Kidney epithelial cell (primary cell): Measurements from ENCODE around the gene NPEPPS. TPM values are rescaled to one million over a fixed set of nuclear protein-coding genes. Genes with fewer than 3 reads are reported as not detected.

Experiments used
- DNase-seq: peaks from one replicate; pipeline ENCODE4 v3.0.0-alpha.2; 2010; ENCODE audit warnings: low read depth
- H3K27me3 ChIP-seq: 2 replicates; pipeline ENCODE4 v1.6.0; 2011; ENCODE audit warnings: low read length; ENCODE audit not compliant: control insufficient read depth, insufficient read depth
- H3K36me3 ChIP-seq: 2 replicates; pipeline ENCODE4 v1.5.1; 2011; ENCODE audit warnings: low read length; ENCODE audit not compliant: control insufficient read depth, insufficient read depth
- H3K4me3 ChIP-seq: 2 replicates; pipeline ENCODE4 v1.5.1; 2011; ENCODE audit warnings: low read depth, mild to moderate bottlenecking, control low read depth, low read length
- total RNA-seq: library from RNA; depleted of rRNA; stranded (reverse); fragments of >200 nt; gene quantifications from 2 replicates; pipeline ENCODE4 v1.2.3, GENCODE V29; 2015
- TF ChIP-seq, protein P1 (sequence below): IDR thresholded peaks from 2 replicates; pipeline ENCODE4 v1.5.1; 2011; ENCODE audit warnings: mild to moderate bottlenecking, moderate library complexity, low read length, control low read depth, inconsistent platforms; ENCODE audit not compliant: insufficient read depth, poor library complexity, severe bottlenecking

Gene NPEPPS
- total RNA-seq, 1 donor from 2014 or later = 71.0 TPM

DNA sequence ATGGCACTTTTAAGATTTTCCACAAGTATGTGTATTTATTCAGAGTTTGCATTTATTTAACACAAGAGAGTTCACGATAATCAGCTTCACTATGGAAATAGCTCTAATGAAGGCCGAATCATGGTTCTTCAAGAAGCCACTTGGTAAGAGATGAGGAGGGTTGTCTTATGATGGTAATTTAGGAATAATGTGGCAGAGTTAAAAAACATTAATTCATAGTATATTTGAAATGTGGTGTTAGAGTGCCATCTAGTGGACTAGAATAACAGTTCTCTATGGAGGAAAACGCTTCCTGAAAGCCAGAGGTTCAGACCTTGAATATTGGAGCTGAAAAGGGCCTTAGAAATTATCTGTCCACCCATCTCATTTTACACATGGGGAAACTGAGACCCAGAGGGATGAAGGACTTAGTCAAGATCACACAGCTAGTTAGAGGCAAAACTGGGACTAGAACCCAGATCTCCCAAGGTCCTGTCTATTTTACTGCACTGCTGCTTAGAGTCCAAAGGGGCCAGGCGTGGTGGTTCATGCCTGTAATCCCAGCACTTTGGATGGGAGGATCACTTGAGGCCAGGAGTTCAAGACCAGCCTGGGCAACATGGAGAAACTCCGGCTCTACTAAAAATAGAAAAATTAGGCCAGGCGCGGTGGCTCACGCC is 85.0 kb downstream of the NPEPPS start:
- Histone ChIP-seq H3K4me3 (no peak overlapping the region), H3K27me3 (no peaks in the 10 kb centered on the region), H3K36me3 (peaks cover 4% of the 10 kb centered on the region)
- DNase-seq = no peak
- TF ChIP-seq, protein P1, sequence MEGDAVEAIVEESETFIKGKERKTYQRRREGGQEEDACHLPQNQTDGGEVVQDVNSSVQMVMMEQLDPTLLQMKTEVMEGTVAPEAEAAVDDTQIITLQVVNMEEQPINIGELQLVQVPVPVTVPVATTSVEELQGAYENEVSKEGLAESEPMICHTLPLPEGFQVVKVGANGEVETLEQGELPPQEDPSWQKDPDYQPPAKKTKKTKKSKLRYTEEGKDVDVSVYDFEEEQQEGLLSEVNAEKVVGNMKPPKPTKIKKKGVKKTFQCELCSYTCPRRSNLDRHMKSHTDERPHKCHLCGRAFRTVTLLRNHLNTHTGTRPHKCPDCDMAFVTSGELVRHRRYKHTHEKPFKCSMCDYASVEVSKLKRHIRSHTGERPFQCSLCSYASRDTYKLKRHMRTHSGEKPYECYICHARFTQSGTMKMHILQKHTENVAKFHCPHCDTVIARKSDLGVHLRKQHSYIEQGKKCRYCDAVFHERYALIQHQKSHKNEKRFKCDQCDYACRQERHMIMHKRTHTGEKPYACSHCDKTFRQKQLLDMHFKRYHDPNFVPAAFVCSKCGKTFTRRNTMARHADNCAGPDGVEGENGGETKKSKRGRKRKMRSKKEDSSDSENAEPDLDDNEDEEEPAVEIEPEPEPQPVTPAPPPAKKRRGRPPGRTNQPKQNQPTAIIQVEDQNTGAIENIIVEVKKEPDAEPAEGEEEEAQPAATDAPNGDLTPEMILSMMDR = peak; percentile 51

- TF ChIP-seq, protein P1 = peak; percentile 28
- Histone ChIP-seq H3K36me3 (peaks cover 4% of the 10 kb centered on the region), H3K4me3 (no peak overlapping the region), H3K27me3 (no peaks in the 10 kb centered on the region)
- no peak for DNase-seq
Measured at GRCh38 chr17:47618410-47618809, 87.5 kb downstream of the NPEPPS start.

- TF ChIP-seq, protein P1 = no peak
- no peak for DNase-seq
- H3K27me3 ChIP-seq = no peaks in the 10 kb centered on the region
- peaks cover 4% of the 10 kb centered on the region for H3K36me3 ChIP-seq
- no peak overlapping the region for H3K4me3 ChIP-seq
Measured at GRCh38 chr17:47620503-47621245, 89.8 kb downstream of the NPEPPS start.

DNA sequence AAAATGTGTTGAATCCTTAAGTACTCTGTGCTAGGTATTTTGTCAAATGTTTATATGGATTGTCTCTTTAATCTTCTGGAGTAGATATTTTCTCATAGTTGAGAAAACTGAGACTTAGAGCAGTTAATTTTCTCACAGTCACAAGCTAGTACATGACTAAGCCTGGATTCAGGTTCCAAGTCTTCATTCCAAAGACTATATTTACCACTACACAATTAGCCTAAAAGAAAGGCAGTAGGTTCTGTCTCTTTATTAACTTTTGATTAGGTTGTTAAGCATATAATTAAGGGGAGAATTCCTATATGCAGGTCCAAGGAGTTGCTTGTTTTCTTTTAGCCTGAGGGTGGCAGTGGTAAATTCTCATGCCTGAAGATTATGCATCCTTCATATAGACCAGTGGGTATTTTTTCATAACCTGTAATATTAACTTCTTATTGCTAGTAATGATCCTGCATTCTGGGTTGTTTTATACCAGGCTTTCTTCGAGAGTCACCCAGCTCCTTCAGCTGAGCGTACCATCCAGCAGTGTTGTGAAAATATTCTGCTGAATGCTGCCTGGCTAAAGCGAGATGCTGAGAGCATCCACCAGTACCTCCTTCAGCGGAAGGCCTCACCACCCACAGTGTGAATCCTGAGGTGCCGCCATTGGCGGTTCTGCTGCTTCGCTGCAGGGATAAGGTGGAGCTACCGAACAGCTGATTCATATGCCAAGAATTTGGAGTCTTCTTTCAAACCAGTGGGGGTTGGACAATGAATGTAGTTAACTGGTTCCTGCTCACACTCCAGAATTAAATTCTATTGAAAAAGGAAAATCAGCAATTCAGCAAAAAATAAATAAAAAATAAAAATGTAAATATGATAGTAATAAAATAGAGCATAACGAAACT is 90.6 kb downstream of the NPEPPS start:
- Histone ChIP-seq H3K4me3 (no peak overlapping the region), H3K27me3 (no peaks in the 10 kb centered on the region), H3K36me3 (peaks cover 2% of the 10 kb centered on the region)
- TF ChIP-seq, protein P1 = no peak
- DNase-seq = peak; percentile 84

- no peaks in the 10 kb centered on the region for H3K27me3 ChIP-seq
- peaks cover 2% of the 10 kb centered on the region for H3K36me3 ChIP-seq
- no peak for DNase-seq
- TF ChIP-seq, protein P1 = no peak
- H3K4me3 ChIP-seq = no peak overlapping the region
Measured at GRCh38 chr17:47622180-47622549, 91.3 kb downstream of the NPEPPS start.
